Endothelial cell (in vitro differentiated cells): Measurements from ENCODE around the gene VIL1. TPM values are rescaled to one million over a fixed set of nuclear protein-coding genes. Genes with fewer than 3 reads are reported as not detected.

Source experiments
- DNase-seq: peaks from one replicate; pipeline ENCODE4 v3.0.0; 2021; ENCODE audit warnings: low spot score
- H3K27ac Mint-ChIP-seq: one replicate; pipeline ENCODE4 v1.8.0; 2021; ENCODE audit warnings: mixed read lengths, inconsistent platforms; ENCODE audit not compliant: unreplicated experiment
- H3K27me3 Mint-ChIP-seq: one replicate; pipeline ENCODE4 v1.8.0; 2021; ENCODE audit warnings: mild to moderate bottlenecking, moderate library complexity, mixed read lengths, inconsistent platforms; ENCODE audit not compliant: unreplicated experiment
- H3K36me3 Mint-ChIP-seq: one replicate; pipeline ENCODE4 v1.8.0; 2021; ENCODE audit warnings: mild to moderate bottlenecking, low read depth, mixed read lengths, inconsistent platforms; ENCODE audit not compliant: unreplicated experiment
- H3K4me1 Mint-ChIP-seq: one replicate; pipeline ENCODE4 v1.8.0; 2021; ENCODE audit warnings: mild to moderate bottlenecking, mixed read lengths, inconsistent platforms; ENCODE audit not compliant: unreplicated experiment
- H3K4me3 Mint-ChIP-seq: one replicate; pipeline ENCODE4 v1.8.0; 2021; ENCODE audit warnings: mild to moderate bottlenecking, mixed read lengths, inconsistent platforms; ENCODE audit not compliant: unreplicated experiment
- H3K9me3 Mint-ChIP-seq: one replicate; pipeline ENCODE4 v1.8.0; 2021; ENCODE audit warnings: mixed read lengths, inconsistent platforms; ENCODE audit not compliant: unreplicated experiment
- total RNA-seq: library from RNA; stranded (reverse); fragmentation: NEBNext Ultra II Directional; extraction: Animal tissue kit (Norgen Biotek cat#: 25700); gene quantifications from one replicate; pipeline ENCODE4 v1.2.1, GENCODE V29; 2021; ENCODE audit not compliant: unreplicated experiment
- TF ChIP-seq, protein P1 (sequence below): fragments of 200-600 bp; sonication (generic); IDR thresholded peaks from one replicate; pipeline ENCODE4 v1.5.0; 2021; ENCODE audit warnings: antibody characterized with exemption; ENCODE audit not compliant: unreplicated experiment

VIL1 gene
- total RNA-seq, 1 donor from 2014 or later, result 0.44 TPM

DNA sequence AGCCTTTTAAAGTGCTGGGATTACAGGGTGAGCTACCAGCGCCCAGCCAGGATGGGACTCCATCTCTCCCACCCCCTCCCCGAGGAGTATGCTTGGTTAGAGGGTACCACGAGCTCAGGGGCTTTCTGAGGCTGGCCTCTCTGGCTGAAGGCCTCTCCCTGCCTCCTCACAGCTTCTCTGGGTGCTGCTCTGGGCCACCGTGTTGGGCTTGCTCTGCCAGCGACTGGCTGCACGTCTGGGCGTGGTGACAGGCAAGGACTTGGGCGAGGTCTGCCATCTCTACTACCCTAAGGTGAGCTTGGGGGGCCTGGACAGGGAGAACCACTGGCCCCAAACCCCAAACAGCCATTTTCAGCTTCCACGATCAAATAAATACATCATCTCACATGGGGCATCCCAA is 33.9 kb upstream of the VIL1 start:
- Mint-ChIP-seq H3K4me1 (peaks cover 3% of the 10 kb centered on the region), H3K9me3 (no peaks in the 10 kb centered on the region), H3K4me3 (no peak overlapping the region), H3K36me3 (no peaks in the 10 kb centered on the region), H3K27ac (no peak overlapping the region), H3K27me3 (peaks cover 8% of the 10 kb centered on the region)
- no peak for DNase-seq
- TF ChIP-seq, protein P1, sequence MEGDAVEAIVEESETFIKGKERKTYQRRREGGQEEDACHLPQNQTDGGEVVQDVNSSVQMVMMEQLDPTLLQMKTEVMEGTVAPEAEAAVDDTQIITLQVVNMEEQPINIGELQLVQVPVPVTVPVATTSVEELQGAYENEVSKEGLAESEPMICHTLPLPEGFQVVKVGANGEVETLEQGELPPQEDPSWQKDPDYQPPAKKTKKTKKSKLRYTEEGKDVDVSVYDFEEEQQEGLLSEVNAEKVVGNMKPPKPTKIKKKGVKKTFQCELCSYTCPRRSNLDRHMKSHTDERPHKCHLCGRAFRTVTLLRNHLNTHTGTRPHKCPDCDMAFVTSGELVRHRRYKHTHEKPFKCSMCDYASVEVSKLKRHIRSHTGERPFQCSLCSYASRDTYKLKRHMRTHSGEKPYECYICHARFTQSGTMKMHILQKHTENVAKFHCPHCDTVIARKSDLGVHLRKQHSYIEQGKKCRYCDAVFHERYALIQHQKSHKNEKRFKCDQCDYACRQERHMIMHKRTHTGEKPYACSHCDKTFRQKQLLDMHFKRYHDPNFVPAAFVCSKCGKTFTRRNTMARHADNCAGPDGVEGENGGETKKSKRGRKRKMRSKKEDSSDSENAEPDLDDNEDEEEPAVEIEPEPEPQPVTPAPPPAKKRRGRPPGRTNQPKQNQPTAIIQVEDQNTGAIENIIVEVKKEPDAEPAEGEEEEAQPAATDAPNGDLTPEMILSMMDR, result no peak

- Mint-ChIP-seq H3K27ac (no peak overlapping the region), H3K9me3 (no peaks in the 10 kb centered on the region), H3K4me3 (peak overlapping the region; percentile 47), H3K4me1 (peaks cover 3% of the 10 kb centered on the region), H3K36me3 (no peaks in the 10 kb centered on the region), H3K27me3 (peaks cover 5% of the 10 kb centered on the region)
- no peak for DNase-seq
- TF ChIP-seq, protein P1, result no peak
Measured at GRCh38 chr2:218386505-218387368, 32.2 kb upstream of the VIL1 start.

DNA sequence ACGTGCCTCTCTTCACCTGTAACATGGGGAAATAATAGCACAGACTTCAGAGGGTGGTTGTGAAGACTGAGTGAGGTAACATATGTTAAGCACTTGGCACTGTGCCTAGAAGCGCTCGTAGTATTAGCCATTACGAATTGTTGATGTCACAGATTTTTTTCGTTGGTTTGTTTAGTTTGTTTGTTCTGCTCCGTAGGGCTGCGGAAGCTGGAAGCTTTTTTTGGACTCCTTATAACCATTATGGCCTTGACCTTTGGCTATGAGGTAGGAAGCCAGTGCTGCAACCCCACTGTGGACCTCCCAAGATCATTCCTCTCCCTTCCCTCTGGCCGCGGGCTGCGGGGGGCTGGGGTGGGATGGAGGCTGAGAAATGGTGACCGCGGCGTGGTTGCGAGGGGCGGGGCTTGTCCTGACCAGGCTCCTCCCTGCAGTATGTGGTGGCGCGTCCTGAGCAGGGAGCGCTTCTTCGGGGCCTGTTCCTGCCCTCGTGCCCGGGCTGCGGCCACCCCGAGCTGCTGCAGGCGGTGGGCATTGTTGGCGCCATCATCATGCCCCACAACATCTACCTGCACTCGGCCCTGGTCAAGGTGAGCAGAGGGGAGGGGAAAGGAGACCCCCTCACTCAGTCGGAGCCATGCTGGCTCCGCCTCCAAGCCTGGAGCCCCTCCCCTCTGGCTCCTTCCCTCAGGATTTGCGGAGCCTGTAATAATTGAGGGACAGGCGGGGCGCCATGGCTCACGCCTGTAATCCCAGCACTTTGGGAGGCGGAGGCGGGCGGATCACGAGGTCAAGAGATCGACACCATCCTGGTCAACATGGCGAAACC is 31.3 kb upstream of the VIL1 start:
- H3K36me3 Mint-ChIP-seq, result no peaks in the 10 kb centered on the region
- peak overlapping the region; percentile 47 for H3K4me3 Mint-ChIP-seq
- no peak overlapping the region for H3K27ac Mint-ChIP-seq
- H3K4me1 Mint-ChIP-seq, result peaks cover 3% of the 10 kb centered on the region
- H3K27me3 Mint-ChIP-seq, result peaks cover 4% of the 10 kb centered on the region
- TF ChIP-seq, protein P1, result no peak
- H3K9me3 Mint-ChIP-seq, result no peaks in the 10 kb centered on the region
- DNase-seq, result peak; percentile 41

DNA sequence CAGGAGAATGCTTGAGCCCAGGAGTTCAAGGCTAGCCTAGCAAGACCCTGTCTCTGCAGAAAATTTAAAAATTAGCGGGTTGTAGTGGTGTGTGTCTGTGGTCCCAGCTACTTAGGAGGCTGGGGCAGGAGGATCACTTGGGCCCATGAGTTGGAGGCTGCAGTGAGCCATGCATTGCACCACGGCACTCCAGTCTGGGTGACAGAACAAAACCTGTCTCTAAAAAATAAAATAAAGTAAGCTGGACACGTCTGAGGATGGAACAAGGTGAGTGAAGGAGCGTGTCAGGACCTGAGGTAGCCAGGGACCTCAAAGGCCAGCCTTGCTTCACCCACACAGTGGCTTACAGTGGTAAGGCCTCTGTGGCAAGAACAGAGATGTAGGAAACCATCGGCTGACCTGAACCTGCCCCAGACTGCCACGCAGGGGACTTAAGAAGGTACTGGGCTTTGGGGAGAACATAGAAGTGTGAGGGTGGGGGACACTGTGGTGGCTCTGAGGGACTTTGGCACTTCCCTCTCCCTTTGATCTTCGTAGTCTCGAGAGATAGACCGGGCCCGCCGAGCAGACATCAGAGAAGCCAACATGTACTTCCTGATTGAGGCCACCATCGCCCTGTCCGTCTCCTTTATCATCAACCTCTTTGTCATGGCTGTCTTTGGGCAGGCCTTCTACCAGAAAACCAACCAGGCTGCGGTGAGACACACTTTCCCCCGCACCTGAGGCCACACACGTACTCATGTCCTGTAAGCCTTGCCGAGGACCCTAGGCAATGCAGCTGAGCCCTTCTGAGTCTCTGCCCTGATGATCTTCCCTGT is 29.4 kb upstream of the VIL1 start:
- Mint-ChIP-seq H3K27me3 (peaks cover 2% of the 10 kb centered on the region), H3K4me3 (no peak overlapping the region), H3K27ac (no peak overlapping the region), H3K4me1 (peaks cover 3% of the 10 kb centered on the region), H3K36me3 (no peaks in the 10 kb centered on the region), H3K9me3 (no peaks in the 10 kb centered on the region)
- TF ChIP-seq, protein P1, result no peak
- no peak for DNase-seq
